ENCODE results near the gene AGO3. TPM values are rescaled to one million over a fixed set of nuclear protein-coding genes. Genes with fewer than 3 reads are reported as not detected.

The AGO3 gene
- total RNA-seq, 1 donor = 17.2 TPM

DNA sequence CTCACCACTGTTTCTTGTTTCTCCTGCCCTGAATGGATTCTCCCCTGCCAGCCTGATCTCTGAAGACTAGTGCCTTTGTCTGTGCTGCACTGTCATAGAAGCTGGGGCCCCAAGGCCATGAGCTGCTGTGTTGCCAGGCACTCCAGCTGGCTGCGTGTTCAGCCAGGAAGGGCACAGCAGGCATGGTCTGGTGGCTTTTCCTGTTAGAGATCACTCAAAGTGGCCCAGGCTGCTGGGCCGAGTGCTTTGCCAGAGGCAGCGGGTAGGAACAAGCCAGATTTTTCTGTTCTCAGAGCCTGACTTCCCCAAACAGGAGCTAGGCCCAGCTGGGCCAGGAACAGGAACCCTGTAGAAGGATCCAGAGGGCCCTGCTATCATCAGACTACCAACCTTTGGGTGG lies 163.0 kb downstream of the AGO3 start:
- no peak for DNase-seq (ENCODE audit: low read depth in 2 of 3, low spot score in 2 of 3)

DNA sequence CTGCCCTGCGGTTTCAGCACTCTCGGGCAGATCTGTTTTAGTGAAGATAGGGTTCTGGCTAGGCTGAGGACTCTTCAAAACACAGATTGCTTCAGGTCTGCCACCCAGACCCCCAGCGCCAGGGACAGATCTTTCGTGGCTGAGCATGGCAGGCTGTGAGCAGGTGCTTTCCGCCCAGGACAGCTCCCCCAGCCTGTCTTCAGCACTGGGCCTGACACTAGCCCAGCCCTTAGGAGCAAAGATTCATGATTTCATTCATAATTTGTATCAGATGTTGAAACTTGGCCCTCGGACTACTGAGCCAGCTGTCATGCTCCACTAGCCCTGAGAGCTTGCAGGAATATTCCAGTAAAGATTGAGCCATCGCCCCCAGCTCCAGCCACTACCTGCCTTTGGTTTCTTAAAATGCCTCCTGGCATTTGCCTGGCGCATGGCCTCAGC lies 163.7 kb downstream of the AGO3 start:
- DNase-seq (ENCODE audit: low read depth in 2 of 3, low spot score in 2 of 3) = no peak

DNA sequence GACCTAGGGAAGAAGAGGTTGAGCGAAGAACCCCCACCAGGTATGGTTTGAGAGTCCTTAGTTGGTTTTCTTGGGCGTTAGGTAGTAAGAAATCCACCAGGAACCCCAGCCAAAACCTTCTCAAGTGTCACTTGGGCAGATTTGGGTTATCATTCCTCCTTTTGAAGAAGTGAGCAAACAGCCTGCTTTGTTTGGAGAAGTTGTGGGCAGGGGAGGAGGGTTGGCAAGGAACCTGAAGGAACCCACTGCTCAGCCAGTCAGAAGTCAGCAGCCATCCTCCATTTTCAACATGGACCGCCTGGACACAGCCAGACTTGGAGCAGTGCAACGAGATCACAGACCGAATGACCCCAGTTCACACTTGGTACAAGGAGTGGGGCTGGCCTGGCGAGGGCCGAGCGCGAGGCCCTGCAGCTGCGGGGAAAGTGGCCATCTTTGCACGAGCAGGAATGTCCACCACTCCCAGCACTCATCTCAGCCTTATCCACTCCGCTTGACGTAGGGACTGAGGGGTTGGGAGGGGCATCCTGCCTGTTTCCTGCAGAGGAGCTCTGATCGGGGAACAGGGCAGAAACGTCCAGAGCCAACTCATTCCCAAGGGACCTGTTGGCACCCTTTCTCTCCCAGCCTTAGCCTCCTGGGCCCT lies 165.0 kb downstream of the AGO3 start:
- DNase-seq (ENCODE audit: low read depth in 2 of 3, low spot score in 2 of 3) = peak in 1 of 3 donors; percentile 42

DNA sequence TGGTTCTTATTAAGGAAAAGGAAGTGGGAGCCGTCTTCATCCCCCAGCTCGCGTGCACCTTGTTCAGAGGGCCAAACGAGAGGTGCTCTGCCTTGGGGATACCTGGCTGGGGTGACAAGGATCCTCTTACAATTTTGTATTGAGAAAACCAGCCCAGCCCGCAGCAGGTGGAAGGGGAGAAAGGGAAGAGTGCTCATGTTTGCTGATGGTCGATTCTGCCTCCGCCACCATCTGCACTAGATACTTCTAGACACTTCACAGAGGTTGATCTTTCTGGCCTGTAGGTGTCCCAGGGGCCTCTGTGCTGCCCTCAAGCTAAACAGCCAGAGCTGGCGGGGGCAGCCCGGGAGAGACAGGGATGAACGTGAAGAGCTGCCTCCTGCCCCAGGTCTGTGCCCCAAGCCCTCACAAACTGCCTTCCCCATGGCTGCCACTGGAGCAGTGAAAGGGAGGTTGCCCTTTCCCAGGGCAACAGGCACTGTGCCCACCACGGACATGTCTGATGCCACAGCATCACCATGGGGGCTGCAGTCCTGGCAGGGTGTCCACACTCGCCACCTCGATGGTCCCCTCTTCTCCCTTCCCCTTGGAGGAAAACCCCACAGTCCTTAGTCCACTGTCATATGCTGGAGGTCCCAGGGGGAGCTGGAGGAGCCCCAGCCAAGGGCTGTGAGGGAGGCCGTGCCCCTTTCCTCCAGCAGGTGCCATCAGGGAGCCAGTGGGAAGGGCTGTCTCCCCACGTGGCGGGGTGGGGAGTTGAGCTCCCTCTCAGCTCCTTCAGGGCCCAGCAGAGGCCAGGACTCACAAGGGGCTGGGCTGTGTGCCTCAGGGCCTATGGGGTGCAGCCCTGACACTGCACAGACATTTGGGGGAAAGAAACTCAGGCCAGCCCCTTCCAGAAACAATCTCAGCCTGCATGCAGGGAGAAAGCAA lies 165.9 kb downstream of the AGO3 start:
- peak in 1 of 3 donors; percentile 20 for DNase-seq (ENCODE audit: low read depth in 2 of 3, low spot score in 2 of 3)

DNA sequence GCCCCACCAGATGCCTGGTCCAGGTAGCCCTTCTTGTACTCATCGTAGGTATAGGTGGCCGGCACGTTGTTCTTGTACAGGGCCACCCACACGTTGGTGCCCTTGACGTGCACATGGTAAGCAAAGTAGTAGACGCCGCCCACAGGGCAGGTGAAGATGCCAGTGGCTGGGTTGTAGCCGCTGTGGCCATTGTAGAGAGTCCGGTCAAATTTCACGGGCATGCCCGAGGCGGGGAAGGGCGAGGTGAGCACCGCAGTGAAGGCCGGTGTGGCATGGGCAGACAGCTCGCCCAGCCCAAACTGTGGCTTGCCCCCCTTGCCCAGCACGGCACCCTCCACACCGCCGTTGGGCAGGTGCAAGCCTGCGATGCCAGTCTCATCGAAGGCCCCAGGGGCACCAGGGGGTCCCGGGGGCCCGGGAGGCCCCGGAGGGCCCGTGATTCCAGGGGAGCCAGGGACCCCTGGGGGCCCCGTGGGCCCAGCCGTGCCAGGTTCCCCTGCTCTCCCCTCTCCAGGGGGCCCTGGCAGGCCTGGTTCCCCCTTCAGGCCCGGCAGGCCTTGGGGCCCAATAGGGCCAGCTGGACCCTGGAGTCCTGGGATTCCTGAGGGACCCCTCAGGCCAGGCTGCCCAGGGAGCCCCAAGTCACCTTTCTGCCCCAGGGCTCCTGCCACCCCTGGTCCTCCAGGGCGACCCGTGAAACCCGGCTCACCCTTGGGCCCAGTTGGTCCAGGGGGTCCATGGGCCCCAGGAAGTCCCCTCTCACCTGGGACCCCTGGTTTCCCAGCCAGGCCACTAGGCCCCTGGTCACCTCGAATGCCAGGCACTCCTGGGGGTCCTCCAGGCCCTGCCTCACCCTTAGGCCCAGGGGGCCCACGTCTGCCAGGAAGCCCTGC lies 167.0 kb downstream of the AGO3 start:
- DNase-seq (ENCODE audit: low read depth in 2 of 3, low spot score in 2 of 3) = no peak

DNA sequence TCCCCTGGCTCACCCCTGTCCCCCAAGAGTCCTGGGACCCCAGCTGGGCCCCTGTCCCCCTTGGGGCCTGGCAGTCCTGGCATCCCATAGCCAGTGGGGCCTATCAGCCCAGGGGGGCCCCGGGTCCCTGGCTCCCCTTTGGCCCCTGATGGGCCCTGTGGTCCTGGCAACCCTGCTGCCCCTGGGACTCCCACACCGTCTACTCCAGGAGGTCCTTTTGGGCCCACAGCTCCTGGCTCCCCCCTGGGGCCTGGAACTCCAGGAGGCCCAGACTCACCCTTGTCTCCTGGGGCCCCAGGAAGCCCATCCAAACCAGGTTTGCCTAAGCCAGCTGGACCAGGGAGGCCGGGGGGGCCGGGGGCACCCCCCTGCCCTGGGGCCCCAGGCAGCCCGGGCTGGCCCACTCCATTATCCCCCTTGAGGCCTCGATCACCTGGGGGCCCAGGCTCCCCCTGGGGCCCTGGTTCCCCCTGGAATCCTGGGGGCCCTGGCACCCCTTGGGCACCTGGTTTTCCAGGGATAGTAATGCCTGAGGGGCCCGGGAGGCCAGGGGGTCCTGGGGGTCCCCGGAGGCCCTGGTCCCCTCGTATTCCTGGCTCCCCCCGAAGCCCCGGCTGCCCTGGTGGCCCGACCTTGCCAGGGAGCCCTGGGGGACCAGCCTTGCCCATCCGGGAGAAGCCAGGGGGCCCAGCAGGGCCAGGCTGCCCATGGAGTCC lies 167.9 kb downstream of the AGO3 start:
- DNase-seq (ENCODE audit: low read depth in 2 of 3, low spot score in 2 of 3) = no peak

DNA sequence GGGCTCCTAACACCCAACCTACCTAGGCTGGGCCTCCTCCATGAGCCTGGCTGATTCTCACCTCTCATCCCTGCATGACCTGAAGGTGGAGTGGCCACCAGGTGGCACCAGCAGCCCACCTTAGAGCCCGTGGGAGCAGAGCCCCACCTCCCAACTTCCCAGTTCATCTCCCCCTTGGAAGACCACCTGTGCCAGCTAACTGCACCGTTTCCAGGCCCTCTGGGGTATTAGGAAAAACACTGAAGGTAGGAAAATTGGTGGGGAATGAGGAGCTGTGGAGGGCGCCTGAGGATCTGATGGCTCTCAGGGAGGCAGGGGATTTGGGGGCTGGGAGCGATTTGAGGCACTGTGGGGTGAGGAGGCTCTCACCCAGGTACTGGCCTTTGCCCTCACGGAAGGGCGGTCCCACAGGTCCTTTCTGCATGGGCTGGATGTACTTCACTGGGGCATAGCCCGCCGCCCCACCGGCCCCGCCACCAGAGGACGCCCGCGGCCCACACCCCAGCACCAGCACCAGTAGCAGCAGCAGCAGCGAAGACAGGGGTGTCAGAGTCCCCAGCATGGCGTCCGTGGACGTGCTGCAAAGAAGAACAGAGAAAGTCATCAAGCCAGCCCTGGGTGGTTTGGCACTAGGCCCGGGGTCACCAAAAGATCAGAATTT lies 168.9 kb downstream of the AGO3 start:
- peak; percentile 57 to 80 (median 68) for DNase-seq (ENCODE audit: low read depth in 2 of 3, low spot score in 2 of 3)

DNA sequence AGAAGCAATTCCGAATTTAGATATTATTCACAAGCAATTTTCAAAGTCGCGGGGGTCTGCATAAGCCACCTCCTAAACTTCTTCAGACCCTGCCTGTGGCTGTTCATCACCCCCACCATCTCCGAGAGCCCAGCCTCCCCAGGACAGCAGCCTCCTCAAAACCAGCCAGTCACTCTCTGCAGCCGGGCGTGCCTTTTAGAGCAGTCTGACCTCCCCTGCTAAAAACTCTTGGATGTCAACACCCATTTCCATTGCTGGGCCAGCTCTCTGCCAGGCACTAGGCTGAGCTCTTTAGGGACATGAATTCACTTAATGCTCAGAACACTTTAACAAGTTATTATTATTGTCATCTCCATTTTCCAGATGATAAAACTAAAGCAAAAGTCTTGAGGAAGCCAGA lies 169.5 kb downstream of the AGO3 start:
- DNase-seq (ENCODE audit: low read depth in 2 of 3, low spot score in 2 of 3) = no peak

DNA sequence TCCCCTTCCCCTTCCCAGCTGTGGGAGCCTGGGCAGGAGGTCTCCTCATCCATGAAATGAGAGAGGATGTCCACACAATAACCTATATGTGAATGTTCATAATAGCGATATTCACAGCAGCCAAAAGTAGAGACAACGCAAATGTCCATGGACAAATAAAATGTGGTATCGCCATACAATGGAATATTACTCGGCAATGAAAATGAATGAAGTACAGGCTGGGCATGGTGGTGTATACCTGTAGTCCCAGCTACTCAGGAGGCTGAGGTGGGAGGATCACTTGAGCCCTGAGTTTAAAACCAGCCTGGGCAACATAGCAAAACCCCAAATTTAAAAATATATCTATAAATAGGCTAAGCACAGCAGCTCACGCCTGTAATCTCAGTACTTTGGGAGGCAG lies 170.6 kb downstream of the AGO3 start:
- DNase-seq (ENCODE audit: low read depth in 2 of 3, low spot score in 2 of 3) = no peak

DNA sequence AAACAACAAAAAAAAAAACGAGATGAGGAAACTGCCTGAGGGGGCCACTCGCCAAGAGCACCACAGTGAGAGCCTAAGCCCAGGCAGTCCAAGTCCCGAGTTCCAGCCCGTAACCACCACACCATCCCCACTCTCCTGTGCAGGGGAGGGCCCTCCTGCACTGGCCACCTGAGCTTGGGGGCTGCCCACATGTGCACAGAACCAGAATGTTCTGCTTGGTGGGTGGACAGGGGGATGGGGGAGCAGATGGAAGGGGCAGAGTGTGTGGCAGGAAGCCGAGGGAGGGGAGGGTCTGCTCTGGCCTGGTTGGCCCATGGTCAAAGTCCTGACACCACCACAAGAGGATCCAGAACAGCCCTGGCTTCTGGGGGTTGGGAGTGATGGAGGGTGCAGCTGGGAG lies 175.4 kb downstream of the AGO3 start:
- DNase-seq (ENCODE audit: low read depth in 2 of 3, low spot score in 2 of 3) = no peak

DNA sequence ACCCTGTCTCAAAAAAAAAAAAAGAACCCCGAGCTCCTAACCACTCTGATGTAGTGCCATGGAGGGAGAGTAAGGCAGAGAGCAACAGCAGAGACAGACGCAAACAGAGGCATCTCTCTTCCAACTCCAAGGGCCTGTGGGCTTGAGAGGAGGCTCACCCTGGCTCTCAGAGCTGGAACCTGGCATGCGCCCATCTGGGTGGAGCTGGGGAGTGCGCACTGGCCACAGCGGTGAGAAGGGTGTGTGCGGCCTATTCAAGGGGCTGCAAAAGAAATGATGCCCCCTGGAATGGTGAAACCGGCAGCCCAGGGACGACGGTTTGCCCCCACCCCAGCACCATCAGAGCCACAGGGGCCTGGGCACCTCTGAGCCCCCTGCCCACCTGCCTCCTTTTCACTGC lies 176.5 kb downstream of the AGO3 start:
- DNase-seq (ENCODE audit: low read depth in 2 of 3, low spot score in 2 of 3) = no peak

DNA sequence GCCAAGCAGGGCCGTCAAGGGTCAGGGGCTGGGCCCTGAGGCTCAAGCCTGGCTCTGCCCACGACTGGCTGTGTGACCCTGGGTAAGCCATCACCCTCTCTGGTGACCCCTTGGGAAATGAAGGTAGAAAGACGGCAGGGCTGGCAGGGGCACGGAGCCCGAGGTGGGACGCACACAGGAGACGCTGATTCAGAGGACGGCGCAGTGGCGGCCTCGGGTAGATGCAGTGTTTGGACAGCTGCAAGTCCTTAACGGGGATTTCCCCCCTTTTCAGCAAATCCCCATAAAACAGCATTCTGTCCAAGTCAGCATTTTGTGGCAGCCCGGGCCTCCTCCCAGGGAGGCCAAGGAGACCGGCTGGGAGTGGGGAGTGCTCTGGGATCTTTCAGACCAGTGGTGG lies 177.4 kb downstream of the AGO3 start:
- DNase-seq (ENCODE audit: low read depth in 2 of 3, low spot score in 2 of 3) = no peak

DNA sequence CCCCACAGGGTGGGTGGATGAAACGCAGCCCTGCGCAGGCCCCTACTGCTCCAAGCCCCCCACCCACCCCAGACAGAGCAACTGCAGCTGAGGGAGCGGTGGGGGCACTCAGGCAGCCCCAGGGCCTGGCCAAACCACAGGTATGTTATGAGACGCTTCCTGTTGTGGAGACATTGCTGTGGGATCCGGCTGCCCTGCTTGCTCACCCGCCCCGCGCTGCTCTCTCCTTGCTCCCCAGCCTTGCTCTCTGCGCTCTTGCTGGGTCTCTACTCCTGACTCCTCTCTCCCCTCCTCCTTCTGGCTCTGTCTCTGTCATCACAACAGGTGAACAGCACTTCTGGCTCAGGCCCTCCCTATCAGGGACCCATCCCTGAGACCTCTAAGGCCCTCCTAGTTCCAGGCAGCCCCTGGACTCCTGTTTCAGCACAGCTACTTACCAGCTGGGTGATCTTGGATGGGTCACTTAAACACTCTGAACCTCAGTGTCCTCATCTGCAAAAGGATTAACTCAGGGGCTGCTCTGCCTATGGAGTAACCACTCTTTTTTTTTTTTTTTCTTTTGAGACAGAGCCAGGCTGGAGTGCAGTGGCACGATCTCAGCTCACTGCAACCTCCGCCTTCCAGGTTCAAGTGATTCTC lies 178.3 kb downstream of the AGO3 start:
- DNase-seq (ENCODE audit: low read depth in 2 of 3, low spot score in 2 of 3) = peak in 2 of 3 donors; percentile 32 to 62

DNA sequence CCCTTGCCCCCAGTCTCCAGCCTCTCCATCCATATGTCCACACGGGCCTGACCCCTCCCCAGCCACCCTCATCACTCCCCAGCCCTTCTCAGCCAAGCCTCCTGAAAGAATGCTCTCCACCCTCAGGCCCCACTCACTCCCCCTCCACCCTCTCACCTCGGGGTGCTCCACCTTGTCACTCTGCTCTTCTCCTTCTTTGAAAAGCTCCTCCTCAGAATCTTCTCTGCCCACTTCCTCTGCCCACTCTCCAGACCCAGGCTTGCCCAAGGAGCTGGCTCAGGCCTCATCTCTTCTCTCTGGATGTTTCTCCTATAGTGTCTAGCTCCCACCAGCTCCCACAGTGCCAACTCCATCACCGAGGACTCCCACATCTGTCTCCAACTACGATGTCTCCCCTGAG lies 180.2 kb downstream of the AGO3 start:
- no peak for DNase-seq (ENCODE audit: low read depth in 2 of 3, low spot score in 2 of 3)

DNA sequence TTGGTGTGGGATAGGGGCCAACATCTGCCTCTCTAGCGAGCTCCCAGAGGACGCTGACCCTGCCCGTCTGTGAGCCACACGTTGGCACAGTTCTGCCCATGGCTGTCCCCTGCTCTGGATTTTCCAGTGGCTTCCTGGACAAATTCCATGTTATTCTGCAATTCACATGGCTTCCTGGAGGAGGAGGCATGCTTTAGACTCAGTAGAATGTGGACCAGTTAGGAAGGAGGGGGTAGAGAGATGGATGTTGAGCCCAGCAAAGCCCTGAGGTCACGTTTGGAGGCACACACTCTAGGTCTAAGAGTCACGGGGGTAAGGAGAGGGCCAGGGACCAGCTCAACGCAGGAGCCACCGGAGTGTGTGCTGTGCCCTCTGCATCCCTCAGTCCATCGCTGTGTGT lies 181.9 kb downstream of the AGO3 start:
- no peak for DNase-seq (ENCODE audit: low read depth in 2 of 3, low spot score in 2 of 3)

DNA sequence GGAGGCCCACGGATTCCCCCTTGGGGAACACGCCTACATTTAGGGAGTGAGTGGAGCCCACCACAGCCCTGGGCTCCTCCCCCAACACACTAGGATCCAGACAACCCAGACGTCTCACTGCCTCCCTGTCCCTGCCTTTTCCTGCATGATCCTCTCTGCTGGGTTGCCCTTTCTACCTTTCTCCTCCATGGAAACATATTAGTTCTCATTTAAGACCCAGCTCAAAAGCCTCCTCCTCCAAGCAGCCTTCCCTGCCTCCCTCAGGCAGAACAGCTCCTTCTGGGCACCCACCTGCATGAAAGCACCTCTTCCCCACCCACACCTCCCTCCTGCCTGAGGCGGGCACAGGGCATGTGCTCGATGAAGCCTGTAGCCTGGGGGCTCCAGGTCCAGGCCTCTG lies 183.5 kb downstream of the AGO3 start:
- no peak for DNase-seq (ENCODE audit: low read depth in 2 of 3, low spot score in 2 of 3)

DNA sequence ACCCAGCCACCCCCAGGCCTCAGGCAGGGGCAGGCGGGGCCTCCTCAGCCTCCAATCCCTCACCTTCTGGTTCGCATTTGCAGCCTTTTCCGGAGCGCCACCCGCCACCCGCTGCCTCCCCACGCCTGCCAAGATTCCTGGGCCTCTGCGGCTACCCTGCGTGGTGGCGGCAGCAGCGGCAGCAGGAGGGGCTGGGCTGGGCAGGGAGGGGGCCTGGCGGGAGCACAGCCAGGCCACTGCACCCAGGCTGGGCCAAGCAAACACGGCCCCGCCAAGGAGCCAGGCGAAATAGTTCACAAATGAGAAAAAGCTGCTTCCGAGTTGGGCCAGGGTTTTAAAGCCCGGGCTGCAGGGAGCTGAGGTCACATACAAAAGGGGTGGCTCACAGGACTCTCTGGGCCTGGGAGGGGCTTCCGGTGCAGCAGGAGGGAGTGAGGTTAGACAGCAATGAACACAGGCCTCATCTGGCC lies 184.3 kb downstream of the AGO3 start:
- DNase-seq (ENCODE audit: low read depth in 2 of 3, low spot score in 2 of 3) = no peak

DNA sequence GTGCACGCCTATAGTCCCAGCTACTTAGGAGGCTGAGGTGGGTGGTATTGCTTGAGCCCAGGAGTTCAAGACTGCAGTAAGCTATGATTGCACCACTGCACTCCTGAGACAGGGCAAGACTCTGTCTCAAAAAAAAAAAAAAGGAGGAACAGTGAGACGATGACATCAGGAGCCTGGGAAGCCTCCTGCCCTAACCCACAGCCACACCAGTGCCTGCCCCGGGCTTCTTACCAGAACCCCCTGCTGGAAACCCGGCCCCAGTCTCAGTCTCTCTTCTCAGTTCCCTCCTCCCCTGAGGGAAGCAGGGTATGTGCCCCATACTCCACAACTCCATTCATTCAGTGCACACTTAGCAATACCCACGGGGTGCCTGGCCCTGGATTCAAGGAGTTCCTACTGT lies 185.0 kb downstream of the AGO3 start:
- no peak for DNase-seq (ENCODE audit: low read depth in 2 of 3, low spot score in 2 of 3)

DNA sequence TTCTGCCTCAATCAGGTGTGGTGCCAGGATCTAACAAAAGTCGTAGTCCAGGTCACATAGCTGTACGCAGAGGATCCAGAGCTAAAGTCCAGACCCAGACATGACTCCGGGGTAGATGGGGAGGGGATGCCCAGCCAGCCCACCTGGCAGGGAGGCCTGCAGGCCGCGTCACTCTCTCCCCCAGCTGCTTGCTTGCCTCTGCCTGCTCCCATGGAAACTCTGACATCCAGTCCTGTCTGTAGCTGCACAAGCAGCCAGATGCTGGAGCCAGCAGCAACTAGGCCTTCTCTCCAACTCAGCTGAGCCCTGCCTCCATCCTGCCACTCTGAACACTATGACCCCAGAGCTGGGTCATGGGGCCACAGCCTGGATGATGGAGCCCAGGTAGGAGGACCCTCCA lies 186.0 kb downstream of the AGO3 start:
- no peak for DNase-seq (ENCODE audit: low read depth in 2 of 3, low spot score in 2 of 3)

Measured in hematopoietic multipotent progenitor cell (in vitro differentiated cells).